ENCODE data around the gene E2F4. TPM values are rescaled to one million over a fixed set of nuclear protein-coding genes. Genes with fewer than 3 reads are reported as not detected.

Gene E2F4
- total RNA-seq, 1 experiment from 2014 or later = 74.5 TPM

- Histone ChIP-seq H3K9me3 (ENCODE audit: control insufficient read depth, insufficient read depth, low read depth, low read length) (no peaks in the 10 kb centered on the region), H3K27me3 (ENCODE audit: control insufficient read depth, insufficient read depth, low read length) (no peaks in the 10 kb centered on the region), H3K27ac (ENCODE audit: low read length) (no peak overlapping the region), H3K4me1 (ENCODE audit: control insufficient read depth, insufficient read depth, low read length) (peaks cover 5% of the 10 kb centered on the region; the same call in 1 of the 2 replicates), H3K4me3 (ENCODE audit: low read depth in 2 of 2, low read length in 2 of 2) (no peak overlapping the region), H3K36me3 (ENCODE audit: control insufficient read depth, insufficient read depth, low read length) (no peaks in the 10 kb centered on the region)
- ChIA-PET CTCF (no interaction called here), POLR2A (interaction anchor here (0.6 kb wide), 1 partner anchor 22 kb away, joined by 3 read pairs; no protein-coding TSS in a partner anchor)
- in situ Hi-C loops (cut with HindIII; ENCODE audit: low pct_unique_long_range_greater_than_20kb, low sequenced_read_pairs) (no loop called here), intact Hi-C loops (cut with micrococcal nuclease; ENCODE audit: unreplicated experiment) (no loop called here)
- TF ChIP-seq, protein P1, sequence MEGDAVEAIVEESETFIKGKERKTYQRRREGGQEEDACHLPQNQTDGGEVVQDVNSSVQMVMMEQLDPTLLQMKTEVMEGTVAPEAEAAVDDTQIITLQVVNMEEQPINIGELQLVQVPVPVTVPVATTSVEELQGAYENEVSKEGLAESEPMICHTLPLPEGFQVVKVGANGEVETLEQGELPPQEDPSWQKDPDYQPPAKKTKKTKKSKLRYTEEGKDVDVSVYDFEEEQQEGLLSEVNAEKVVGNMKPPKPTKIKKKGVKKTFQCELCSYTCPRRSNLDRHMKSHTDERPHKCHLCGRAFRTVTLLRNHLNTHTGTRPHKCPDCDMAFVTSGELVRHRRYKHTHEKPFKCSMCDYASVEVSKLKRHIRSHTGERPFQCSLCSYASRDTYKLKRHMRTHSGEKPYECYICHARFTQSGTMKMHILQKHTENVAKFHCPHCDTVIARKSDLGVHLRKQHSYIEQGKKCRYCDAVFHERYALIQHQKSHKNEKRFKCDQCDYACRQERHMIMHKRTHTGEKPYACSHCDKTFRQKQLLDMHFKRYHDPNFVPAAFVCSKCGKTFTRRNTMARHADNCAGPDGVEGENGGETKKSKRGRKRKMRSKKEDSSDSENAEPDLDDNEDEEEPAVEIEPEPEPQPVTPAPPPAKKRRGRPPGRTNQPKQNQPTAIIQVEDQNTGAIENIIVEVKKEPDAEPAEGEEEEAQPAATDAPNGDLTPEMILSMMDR (IDR thresholded peaks at IDR 0.05) = no peak
- TF ChIP-seq REST (IDR thresholded peaks at IDR 0.05; ENCODE audit: insufficient read depth in 1 of 2, low read depth in 2 of 2, low read length in 1 of 2) (no peak), SIN3A (IDR thresholded peaks at IDR 0.05; ENCODE audit: borderline replicate concordance, insufficient read depth, low read depth, low read length) (no peak), POLR2AphosphoS5 (IDR thresholded peaks at IDR 0.05; ENCODE audit: low read depth, low read length) (no peak), TCF7L2 (IDR thresholded peaks at IDR 0.05; ENCODE audit: low read depth, low read length) (no peak)
- ATAC-seq = peak; percentile 65
- no TSS peak for BruUV-seq (replicated peaks)
- DNase-seq (ENCODE audit: low read depth, low spot score) = no peak
Measured at GRCh38 chr16:67236563-67237395, 44.8 kb downstream of the E2F4 start.

DNA sequence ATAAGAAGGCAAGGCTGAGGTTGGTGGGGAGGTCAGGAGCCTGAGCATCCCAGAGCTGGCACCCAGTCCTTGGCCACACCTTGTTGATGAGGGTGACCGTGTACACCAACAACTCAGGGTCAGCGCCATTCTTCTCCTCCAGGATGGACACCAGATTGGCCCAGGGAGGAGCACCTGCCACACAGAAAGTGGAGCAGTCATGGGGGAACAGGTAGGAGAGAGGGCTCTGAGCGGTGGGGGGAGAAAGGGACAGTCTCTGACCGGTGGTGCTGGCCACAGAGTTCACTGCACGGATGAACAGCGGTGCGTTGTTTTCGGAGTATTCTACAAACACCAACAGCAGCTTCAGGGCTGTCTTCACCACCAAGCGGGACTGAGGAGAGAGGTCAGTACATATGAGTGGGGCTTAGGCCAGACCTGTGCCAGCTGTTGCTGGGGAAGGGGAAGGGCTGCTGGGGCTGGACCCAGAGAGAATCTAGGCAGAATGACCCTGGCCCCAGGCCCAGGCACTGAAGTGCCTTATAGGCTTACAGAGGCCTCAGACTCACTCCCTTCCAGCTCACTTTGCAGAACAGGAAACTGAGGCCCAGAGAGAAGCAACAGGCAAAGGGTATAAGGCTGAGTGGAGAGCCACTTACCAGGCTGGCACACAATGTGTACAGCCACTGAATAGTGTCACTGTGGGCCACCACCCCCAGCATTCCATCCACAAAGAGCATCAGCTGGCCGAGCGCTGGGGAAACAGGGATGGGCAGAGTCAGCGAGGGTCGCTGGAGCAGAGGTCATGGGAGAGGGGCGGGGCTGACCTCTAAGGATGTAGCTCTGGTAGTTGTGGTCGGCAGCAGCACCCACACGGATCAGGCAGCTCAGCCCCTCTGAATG lies 45.7 kb downstream of the E2F4 start:
- intact Hi-C loops (cut with micrococcal nuclease; ENCODE audit: unreplicated experiment) (no loop called here), in situ Hi-C loops (cut with HindIII; ENCODE audit: low pct_unique_long_range_greater_than_20kb, low sequenced_read_pairs) (no loop called here)
- Histone ChIP-seq H3K4me1 (ENCODE audit: control insufficient read depth, insufficient read depth, low read length) (peaks cover 5% of the 10 kb centered on the region; the same call in 1 of the 2 replicates), H3K27ac (ENCODE audit: low read length) (no peak overlapping the region), H3K9me3 (ENCODE audit: control insufficient read depth, insufficient read depth, low read depth, low read length) (no peaks in the 10 kb centered on the region), H3K36me3 (ENCODE audit: control insufficient read depth, insufficient read depth, low read length) (no peaks in the 10 kb centered on the region), H3K27me3 (ENCODE audit: control insufficient read depth, insufficient read depth, low read length) (no peaks in the 10 kb centered on the region), H3K4me3 (ENCODE audit: low read depth in 2 of 2, low read length in 2 of 2) (no peak overlapping the region)
- DNase-seq (ENCODE audit: low read depth, low spot score) = no peak
- ChIA-PET CTCF (no interaction called here), POLR2A (no interaction called here)
- no peak for ATAC-seq
- no peak for TF ChIP-seq REST (IDR thresholded peaks at IDR 0.05; ENCODE audit: insufficient read depth in 1 of 2, low read depth in 2 of 2, low read length in 1 of 2)
- no peak for TF ChIP-seq TCF7L2 (IDR thresholded peaks at IDR 0.05; ENCODE audit: low read depth, low read length)
- TF ChIP-seq POLR2AphosphoS5 (IDR thresholded peaks at IDR 0.05; ENCODE audit: low read depth, low read length) = no peak
- no peak for TF ChIP-seq SIN3A (IDR thresholded peaks at IDR 0.05; ENCODE audit: borderline replicate concordance, insufficient read depth, low read depth, low read length)
- BruUV-seq (replicated peaks) = no TSS peak

All from Panc1 (cell line).